Right renal pelvis (tissue), 4 donors: ENCODE data around the gene HMGCR. TPM values are rescaled to one million over a fixed set of nuclear protein-coding genes. Genes with fewer than 3 reads are reported as not detected.

Source experiments
- DNase-seq, 4 donors: peaks; one replicate each; pipeline ENCODE4 v3.0.0-alpha.2; 2013; ENCODE audit warnings: low read depth in 4 of 4, low spot score in 3 of 4, missing footprints in 1 of 4
- polyA plus RNA-seq, 4 donors: library from polyadenylated mRNA; unstranded; fragments of 120-200 nt; gene quantifications; one replicate each; pipeline ENCODE4 v1.2.1, GENCODE V29; 2013; ENCODE audit not compliant: insufficient read length in 4 of 4

HMGCR gene
- polyA plus RNA-seq, 4 donors, result 65.5 to 91.4 (median 82.3) TPM

DNA sequence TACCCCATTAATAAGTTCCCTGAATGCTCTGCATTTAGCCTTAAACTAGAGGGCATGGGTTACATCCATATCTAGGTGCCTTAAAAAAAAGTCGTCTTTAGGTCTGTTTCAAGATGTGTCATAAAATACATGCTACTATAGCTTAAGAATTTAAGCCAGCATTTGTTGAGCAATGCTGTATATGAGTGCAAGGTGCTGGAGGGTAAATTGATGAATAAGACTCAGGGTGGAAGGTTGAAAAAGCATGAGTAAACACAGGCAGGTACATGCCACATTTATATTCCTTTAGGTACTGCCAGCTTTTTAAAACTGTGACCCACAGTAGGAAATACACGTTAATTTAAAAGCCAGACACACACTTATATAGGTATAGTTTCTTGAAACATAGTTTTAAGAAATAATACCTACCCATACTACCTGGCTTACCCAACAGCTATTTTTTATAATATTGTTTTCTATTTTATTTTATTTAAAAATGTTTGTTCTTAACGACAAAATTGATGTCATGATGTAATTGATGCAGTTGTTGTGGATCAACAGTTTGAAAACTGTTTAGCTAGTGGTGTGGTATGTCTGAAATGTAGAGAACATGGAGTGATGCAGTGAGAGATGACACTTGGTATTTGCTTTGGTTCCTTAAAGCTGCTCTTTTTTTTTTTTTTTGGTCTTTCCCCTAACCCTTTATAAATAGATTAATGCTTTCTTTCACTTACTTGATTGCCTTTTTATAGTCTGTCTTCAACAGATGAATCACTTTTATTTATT, 3.9 kb downstream of the HMGCR start:
- no peak for DNase-seq

DNA sequence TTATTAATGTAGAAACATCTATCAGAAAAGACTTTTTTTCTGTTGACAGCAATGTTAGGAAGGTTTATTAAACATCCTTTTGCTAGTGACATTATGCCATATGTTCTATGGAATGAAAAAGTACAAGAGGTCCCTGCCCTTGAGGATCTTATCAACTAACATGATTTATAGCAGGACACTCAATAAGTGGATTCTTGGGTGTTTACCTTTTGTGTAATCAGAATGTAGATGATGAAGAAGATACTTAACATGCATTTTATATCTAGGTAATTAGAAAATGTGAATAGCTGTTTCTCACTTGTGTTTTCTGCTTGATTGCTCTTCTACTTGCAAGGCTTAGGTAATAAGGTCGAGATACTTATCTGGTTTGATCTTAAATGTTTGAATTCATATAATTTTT, 4.9 kb downstream of the HMGCR start:
- DNase-seq, result no peak

DNA sequence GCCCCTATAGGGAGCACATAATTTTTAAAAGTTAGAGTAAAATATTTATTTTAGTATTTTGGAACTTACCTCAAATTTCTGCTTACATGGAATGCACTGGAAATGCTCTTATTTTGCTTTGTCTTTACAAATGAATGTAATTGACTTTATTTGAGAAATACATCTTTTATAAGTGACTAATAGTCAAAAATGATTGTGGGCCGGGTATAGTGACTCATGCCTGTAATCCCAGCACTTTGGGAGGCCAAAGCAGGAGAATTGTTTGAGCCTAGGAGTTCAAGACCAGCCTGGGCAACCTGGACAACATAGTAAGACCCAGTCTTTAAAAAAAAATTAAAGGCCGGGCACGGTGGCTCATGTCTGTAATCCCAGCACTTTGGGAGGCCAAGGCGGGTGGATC, 5.8 kb downstream of the HMGCR start:
- DNase-seq, result no peak

DNA sequence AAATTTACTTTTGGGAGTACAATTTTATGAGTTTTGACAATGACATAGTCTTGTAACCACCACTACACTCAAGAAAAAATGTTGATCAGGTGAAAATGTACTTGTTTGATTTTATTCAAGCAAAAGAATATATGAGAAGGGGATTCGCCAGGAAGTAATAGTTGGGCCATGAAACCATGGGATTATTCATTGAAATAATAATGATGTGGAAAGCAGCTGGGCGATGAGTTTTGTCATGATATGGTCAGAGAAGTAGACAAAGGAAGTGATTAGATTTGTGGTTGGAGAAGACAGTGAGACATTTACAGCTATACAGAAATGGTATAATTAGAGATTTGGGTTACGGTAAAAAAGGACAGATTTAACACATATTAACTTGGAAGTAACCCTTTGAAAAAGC, 11.2 kb downstream of the HMGCR start:
- no peak for DNase-seq

DNA sequence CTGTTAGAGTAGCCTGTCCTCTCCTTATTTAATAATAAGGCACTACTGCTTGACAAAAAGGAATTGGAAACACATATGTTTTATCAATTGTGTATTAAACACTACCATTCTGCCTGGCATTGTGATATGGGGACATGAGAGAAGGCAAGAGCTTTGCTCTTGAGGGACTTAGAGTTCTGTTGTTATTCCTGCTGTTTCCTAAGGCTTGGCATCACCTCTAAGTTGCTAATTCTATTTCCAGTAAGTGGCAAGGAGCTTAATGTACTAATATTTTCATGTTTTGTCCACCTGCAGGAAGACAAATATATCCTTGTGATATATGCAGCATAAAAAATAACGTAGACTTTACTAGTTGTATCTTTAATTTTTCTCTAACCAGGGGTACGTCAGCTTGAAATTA, 12.6 kb downstream of the HMGCR start:
- no peak for DNase-seq

DNA sequence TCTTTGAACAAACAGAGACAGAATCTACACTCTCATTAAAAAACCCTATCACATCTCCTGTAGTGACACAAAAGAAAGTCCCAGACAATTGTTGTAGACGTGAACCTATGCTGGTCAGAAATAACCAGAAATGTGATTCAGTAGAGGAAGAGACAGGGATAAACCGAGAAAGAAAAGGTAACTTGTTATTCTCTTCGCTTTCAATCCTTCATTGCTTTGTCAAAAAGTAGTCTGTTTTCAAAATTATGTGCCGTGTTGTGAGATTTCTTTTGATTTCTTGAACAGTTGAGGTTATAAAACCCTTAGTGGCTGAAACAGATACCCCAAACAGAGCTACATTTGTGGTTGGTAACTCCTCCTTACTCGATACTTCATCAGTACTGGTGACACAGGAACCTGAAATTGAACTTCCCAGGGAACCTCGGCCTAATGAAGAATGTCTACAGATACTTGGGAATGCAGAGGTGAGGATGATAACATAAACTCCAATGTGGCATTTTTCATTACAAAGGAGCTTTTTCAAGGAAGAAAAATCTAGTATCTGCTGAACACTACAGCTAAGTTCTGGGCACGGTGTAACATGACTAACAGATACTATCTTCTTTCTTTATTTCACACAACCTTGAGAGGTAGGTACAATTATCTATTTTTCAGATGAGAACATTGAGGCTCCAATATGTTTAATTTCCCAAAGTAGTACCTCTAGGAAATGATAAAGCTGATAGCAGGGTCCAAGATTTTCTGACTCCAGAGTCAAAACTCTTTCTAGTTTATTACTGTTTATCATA, 14.3 kb downstream of the HMGCR start:
- no peak for DNase-seq

DNA sequence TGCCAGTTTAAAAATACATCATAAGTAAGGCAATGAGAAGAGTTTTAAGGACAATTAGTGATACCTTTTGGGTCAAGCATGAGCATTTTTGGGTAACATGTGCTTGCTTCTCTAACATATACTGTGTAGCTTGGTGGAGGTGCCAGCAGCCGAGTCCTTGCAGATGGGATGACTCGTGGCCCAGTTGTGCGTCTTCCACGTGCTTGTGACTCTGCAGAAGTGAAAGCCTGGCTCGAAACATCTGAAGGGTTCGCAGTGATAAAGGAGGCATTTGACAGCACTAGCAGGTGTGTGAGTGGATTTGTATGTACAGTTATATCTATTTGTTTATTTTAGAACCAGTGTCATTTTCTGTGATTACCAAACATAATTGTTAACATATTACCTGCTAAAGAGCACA, 18.2 kb downstream of the HMGCR start:
- DNase-seq, result no peak

DNA sequence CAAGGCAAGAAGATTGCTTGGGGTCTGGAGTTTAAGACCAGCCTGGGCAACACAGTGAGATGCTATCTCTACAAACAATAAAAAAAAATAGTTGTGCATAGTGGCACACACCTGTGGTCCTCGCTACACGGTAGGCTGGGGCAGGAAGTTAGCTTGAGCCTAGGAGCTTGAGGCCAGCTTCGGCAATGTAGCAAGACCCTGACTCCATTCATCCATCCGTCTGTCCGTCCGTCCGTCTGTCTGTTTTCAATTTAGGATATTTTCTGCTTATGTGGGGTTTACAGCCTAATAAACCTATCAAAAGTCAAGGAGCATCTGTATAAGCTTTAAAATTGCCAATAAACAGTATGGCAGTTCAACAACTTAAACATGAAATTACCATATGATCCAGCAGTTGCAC, 19.7 kb downstream of the HMGCR start:
- no peak for DNase-seq

DNA sequence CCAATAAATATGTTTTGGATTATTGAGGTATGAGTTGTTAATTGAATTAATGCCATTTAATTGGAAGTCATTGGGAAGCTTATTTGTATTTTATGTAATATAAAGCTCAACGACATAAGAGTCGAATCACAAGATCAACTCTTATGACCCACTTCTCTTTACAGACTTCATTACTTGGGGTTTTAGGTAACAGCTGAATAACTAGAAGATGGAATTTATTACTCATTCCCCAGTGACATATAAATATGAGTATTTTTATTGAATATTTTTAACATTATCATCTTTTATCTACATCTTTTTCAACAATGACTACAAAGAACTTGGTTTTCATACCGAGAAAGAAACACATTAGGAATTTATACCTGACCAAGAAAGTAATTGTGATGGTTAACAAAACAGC, 21.1 kb downstream of the HMGCR start:
- DNase-seq, result no peak

DNA sequence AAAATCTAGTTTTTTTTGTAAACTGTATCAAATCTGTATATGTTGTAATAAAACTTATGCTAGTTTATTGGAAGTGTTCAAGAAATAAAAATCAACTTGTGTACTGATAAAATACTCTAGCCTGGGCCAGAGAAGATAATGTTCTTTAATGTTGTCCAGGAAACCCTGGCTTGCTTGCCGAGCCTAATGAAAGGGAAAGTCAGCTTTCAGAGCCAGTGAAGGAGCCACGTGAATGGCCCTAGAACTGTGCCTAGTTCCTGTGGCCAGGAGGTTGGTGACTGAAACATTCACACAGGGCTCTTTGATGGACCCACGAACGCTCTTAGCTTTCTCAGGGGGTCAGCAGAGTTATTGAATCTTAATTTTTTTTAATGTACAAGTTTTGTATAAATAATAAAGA, 24.3 kb downstream of the HMGCR start:
- no peak for DNase-seq

DNA sequence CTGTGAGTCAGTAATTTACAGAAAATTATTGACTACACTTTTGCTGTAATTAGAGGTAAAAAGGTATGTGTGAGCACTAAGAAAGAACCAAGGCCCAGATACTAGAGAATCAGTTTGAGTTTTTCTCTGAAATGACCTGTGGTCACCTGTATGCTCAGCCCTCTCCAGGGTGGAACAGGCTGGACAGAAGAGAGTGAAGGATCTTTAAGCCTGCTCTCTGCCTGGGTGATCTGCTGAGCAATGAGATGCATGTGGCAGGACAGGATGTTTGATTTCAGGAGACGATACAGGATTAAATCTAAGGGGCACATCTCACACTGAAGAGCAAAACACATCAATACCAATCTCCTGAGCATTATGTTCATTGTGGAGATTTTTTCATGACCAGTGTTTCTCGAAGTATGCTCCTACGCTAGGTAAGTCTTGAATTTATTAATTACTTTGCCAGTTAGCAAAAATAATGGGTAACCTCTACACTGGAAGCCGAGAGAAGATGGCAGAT, 25.5 kb downstream of the HMGCR start:
- DNase-seq, result no peak

DNA sequence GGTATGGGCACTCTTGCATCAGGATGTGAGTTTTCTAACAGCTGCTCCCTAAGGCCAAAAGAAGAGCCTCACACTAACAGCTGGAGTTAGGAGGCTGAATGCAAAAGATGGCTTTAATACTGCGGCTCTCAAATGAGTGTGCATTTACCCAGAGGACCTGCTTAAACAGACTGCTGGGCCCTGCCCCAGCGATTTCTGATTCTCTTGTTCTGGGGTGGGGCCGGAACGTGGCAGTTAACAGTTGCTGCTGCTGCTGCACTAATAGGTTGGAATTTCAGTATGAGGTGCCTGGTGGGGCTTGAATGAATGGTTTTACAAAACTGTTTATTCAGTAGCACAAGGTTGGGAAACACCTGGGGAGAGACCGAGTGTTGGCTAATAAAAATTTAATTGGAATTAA, 26.1 kb downstream of the HMGCR start:
- no peak for DNase-seq

DNA sequence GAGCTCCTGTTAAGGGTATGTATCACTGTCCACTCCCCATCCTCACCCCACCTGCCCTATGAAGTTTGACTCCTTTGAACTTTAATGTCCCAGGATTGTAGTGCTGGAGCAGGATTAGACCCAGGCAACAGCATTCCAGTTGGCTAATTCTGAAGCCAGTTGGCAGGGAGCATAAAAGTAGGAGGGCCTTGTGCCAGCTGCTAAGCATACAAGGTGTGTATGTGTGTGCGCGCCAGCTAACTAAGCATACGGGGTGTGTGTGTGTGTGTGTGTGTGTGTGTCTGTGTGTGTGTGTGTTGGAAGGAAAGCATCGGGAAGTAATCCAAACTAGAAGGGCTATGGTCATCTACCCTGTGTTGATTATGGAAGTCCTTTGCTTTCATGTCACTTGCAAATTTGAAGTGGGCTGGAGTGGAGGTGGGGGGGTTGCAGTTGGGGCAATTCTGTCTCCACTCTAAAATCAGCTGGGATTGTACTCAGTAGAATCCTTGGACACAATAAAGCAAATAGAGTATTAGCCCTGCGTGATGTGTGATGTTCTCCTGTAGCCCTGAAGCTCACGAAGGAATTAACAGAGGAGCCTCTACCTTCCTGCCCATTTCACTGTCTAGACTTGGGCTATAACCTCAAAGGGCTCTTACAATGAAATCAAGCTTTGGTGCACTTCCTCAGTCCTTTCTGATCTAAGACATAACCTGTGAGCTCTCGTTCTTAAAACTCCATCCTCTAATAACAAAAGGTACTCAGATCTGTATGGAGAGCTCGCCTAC, 26.9 kb downstream of the HMGCR start:
- DNase-seq, result no peak

DNA sequence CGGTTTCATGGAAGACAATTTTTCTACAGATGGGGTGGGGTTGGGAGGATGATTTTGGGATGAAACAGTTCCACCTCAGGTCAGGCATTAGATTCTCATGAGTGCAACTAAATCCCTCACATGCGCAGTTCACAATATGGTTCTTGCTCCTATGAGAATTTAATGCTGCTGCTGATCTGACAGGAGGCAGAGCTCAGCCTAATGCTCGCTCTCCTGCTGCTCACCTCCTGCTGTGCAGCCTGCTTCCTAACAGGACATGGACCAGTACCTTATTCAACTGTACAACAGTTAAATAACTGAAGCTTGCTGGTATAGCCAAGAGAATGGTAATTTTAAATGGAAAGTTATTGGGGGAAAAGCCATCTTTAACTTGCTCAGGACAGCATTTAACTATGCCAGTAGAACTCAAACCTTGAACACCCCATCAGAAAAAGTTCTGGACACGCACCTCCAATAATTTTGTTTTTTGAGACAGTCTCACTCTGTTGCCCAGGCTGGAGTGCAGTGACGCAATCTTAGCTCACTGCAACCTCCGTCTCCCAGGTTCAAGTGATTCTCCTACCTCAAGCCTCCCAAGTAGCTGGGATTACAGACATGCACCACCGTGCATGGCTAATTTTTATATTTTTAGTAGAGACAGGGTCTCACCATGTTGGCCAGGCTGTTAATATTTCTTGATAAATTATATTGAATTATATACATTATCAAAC, 27.7 kb downstream of the HMGCR start:
- DNase-seq, result no peak

DNA sequence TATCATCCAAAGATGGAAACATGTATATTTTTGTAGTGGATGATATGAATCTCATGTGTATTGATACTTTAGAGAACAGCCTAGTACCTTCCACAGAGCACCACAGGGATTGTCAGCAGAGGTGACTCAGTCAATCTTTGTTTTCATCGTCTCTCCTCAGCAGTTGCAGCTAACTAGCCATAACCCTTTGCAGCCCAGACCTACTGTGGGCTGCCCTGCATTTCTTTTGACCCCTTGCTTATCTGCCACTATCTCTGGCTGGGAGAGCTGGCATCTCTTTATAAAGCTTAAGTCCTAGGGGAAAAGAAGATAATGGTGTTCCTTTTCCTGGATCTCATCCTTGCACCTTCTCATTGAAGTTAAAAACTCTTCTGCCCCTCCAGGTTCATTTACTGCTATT, 28.7 kb downstream of the HMGCR start:
- no peak for DNase-seq

DNA sequence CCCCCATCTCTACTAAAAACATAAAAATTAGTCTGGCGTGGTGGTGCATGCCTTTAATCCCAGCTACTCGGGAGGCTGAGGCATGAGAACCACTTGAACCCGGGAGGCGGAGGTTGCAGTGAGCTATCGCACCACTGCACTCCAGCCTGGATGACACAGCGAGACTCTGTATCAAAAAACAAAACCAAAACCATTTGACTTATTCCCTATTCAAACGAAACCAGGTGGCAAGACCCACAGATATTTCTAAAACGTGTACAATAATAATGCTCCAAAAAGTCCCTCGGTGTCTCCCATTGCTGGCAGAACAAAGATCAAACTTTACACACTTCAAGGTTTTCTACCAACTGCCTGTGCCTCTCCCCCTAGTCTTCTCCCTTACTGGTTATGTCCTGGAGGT, 29.8 kb downstream of the HMGCR start:
- DNase-seq, result no peak

DNA sequence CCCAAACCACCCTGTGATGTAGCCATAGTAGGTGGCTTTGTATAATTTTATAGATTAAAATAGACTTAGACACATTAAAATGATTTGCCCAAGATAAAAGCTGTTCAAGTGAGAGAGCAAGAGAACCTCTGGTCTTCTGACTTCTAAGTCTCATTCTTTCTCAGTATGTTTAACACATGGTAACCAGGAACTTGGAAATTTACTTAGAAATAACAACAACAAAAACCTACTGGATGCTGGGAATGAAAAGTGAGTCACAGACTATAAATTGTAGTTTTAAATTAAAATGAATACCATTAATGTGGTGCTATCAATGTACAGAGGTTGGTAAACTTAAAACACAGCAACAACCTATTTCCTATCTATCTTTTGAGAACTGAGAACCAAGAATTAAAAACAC, 30.4 kb downstream of the HMGCR start:
- DNase-seq, result no peak

DNA sequence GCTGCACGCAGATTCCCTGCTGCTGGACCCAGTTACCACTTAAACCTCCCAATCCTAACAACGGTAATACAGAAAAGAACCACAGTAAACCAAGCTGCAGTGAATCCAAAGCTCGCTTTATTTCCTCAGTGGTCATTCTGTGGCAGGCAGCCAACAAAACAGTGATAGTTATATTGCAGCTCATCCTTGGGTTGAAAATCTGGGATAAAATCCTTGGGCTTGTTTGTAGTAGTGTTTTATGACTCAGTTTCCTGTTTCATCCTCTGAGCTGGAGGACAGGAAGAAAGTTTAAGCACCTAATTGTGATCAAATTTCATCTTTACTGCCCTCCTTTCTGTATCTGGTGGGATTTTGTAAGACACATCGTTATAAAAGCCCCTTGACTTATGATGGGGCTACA, 31.4 kb downstream of the HMGCR start:
- no peak for DNase-seq

DNA sequence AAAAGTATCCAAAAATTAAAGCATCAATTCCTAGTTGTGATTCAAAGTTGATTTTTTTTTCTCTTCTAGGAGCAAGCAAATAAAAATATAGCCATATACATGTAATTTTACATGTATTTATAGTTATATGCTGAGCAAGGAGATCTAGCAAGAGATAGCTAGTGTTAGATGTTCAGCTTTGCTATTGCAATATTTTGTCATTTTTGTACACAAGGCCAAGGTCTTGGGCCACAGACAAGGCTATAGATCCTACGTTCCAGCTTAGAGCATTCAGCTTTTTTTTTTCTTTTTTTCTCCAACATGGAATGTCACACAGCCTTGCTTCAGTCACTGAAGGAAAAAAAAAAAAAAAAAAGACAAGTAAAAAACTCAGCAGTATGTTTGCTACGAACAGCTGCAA, 36.8 kb downstream of the HMGCR start:
- peak in 1 of 4 donors; percentile 8 for DNase-seq

DNA sequence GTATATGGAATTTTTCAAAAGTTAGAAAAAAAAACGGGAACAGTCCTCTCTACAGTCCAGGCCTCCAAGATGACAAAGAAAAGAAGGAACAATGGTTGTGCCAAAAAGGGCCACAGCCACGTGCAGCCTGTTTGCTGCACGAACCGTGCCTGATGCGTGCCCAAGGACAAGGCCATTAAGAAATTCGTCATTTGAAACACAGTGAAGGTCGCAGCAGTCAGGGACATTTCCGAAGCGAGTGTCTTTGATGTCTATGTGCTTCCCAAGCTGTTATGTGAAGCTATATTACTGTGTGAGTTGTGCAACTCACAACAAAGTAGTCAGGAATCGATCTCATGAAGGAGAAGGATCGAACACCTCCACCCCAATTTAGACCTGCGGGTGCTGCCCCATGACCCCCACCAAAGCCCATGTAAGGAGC, 37.4 kb downstream of the HMGCR start:
- no peak for DNase-seq

DNA sequence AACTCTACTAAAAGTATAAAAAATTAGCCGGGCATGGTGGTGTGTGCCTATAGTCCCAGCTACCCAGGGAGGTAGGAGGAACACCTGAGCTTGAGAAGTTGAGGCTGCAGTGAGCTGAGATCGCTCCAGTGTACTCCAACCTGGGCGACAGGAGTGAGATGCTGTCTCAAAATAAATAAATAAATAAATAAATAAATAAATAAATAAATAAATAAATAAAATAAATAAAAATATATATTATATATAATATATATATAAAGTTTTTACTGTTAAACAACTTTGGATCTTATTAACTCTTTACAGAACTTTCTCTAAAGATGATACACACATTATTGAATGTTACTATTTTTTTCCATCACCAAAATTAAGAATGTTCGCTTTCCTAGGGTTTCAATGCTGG, 38.4 kb downstream of the HMGCR start:
- DNase-seq, result no peak
